Prostate gland (tissue), 2 donors: ENCODE measurements around the gene FOXO4.

Source experiments
- CTCF ChIP-seq, 4 experiments: fragments of 200-600 bp in 2 of 4; fragments of 450-650 bp in 2 of 4; sonication (generic) in 2 of 4; IDR thresholded peaks; 1 replicate in 3 of 4; 2 replicates in 1 of 4; pipeline ENCODE4 v1.5.1; 2016 to 2019; ENCODE audit warnings: antibody characterized with exemption in 4 of 4, mild to moderate bottlenecking in 2 of 4, moderate library complexity in 2 of 4
- POLR2A ChIP-seq: fragments of 450-650 bp; IDR thresholded peaks from one replicate; pipeline ENCODE4 v1.6.1; 2016; ENCODE audit warnings: antibody characterized with exemption, mild to moderate bottlenecking

GRCh38 chrX:71053217-71053621, 42.4 kb upstream of the FOXO4 start:
- TF ChIP-seq CTCF (IDR thresholded peaks at IDR 0.05) (no peak), POLR2A (no peak)
